ACHN (cell line): ENCODE data around the gene PCSK7.

ENCODE experiments used
- DNase-seq: peaks from one replicate; pipeline ENCODE4 v3.0.0-alpha.2; 2015
- in situ Hi-C: cut with HindIII; loops from 2 replicates; pipeline ENCODE4 v1.10.0; 2017; ENCODE audit warnings: low sequenced_read_pairs, low pct_ligation_motif_present, low pct_unique_long_range_greater_than_20kb

Gene PCSK7

GRCh38 chr11:117201658-117202305, 30.1 kb downstream of the PCSK7 start:
- in situ Hi-C loops, result no loop called here
- no peak for DNase-seq

GRCh38 chr11:117200813-117201657, 30.8 kb downstream of the PCSK7 start:
- in situ Hi-C loops, result no loop called here
- no peak for DNase-seq

- in situ Hi-C loops, result no loop called here
These were observed 31.7 kb downstream of the PCSK7 start for GRCh38 chr11:117199916-117200812.

GRCh38 chr11:117199053-117199915, 32.6 kb downstream of the PCSK7 start, which contains the start of gene TAGLN:
TAGLN (plus strand) TSS chr11:117199370; CDS start chr11:117203014, 3,644 bp downstream.
- peak; percentile 68 for DNase-seq
- in situ Hi-C loops, result no loop called here

More at GRCh38 chr11:117199916-117200812, 31.7 kb downstream of the PCSK7 start:
- DNase-seq, result no peak

GRCh38 chr11:117198613-117199012, 33.3 kb downstream of the PCSK7 start:
- in situ Hi-C loops, result no loop called here
- DNase-seq, result no peak

- DNase-seq, result peak; percentile 27
- in situ Hi-C loops, result no loop called here
These were observed 34.1 kb downstream of the PCSK7 start for GRCh38 chr11:117197516-117198456.

GRCh38 chr11:117197006-117197405, 34.9 kb downstream of the PCSK7 start:
- DNase-seq, result no peak
- in situ Hi-C loops, result no loop called here

GRCh38 chr11:117195761-117196160, 36.1 kb downstream of the PCSK7 start:
- in situ Hi-C loops, result no loop called here
- no peak for DNase-seq

GRCh38 chr11:117195258-117195657, 36.6 kb downstream of the PCSK7 start:
- in situ Hi-C loops, result no loop called here
- no peak for DNase-seq

GRCh38 chr11:117194267-117194666, 37.6 kb downstream of the PCSK7 start:
- no peak for DNase-seq
- in situ Hi-C loops, result no loop called here

GRCh38 chr11:117193130-117194020, 38.5 kb downstream of the PCSK7 start:
- in situ Hi-C loops, result no loop called here
- no peak for DNase-seq

GRCh38 chr11:117192401-117192875, 39.4 kb downstream of the PCSK7 start:
- DNase-seq, result no peak
- in situ Hi-C loops, result no loop called here

GRCh38 chr11:117191680-117192400, 40.0 kb downstream of the PCSK7 start:
- in situ Hi-C loops, result no loop called here

GRCh38 chr11:117189941-117190544, 41.8 kb downstream of the PCSK7 start:
- in situ Hi-C loops, result no loop called here
- no peak for DNase-seq

More at GRCh38 chr11:117191680-117192400, 40.0 kb downstream of the PCSK7 start:
- no peak for DNase-seq
